HepG2 (cell line): ENCODE results near the gene MICB. TPM values are rescaled to one million over a fixed set of nuclear protein-coding genes. Genes with fewer than 3 reads are reported as not detected.

ENCODE experiments used
- BRCA1 ChIP-seq: sonication (generic); formaldehyde crosslinking; IDR thresholded peaks from 2 replicates; pipeline ENCODE4 v1.4.0; 2020; ENCODE audit warnings: missing genetic modification reagents
- DNMT3B ChIP-seq: conservative IDR thresholded peaks from 2 replicates; pipeline ENCODE4 v1.6.1; 2016; ENCODE audit warnings: missing biosample characterization, control low read depth
- FOXM1 ChIP-seq: sonication (generic); formaldehyde crosslinking; IDR thresholded peaks from 2 replicates; pipeline ENCODE4 v1.5.0; 2020; ENCODE audit warnings: missing genetic modification reagents
- KDM4B ChIP-seq: sonication (generic); formaldehyde crosslinking; IDR thresholded peaks from 2 replicates; pipeline ENCODE4 v1.4.0; 2020; ENCODE audit warnings: missing genetic modification reagents
- MED13 ChIP-seq: sonication (generic); formaldehyde crosslinking; IDR thresholded peaks from 2 replicates; pipeline ENCODE4 v1.5.0; 2020; ENCODE audit warnings: missing genetic modification reagents
- MIXL1 ChIP-seq: IDR thresholded peaks from 2 replicates; pipeline ENCODE4 v1.6.1; 2016
- MZF1 ChIP-seq: sonication (generic); formaldehyde crosslinking; IDR thresholded peaks from 2 replicates; pipeline ENCODE4 v1.8.1; 2023; ENCODE audit warnings: mild to moderate bottlenecking, missing genetic modification reagents, borderline replicate concordance
- NR3C1 ChIP-seq: sonication (generic); formaldehyde crosslinking; IDR thresholded peaks from 2 replicates; pipeline ENCODE4 v1.4.0; 2020; ENCODE audit warnings: missing genetic modification reagents
- SATB2 ChIP-seq: sonication (generic); formaldehyde crosslinking; IDR thresholded peaks from 2 replicates; pipeline ENCODE4 v1.5.0; 2020; ENCODE audit warnings: missing genetic modification reagents
- SIN3B ChIP-seq: fragments of 150-350 bp; IDR thresholded peaks from 2 replicates; pipeline ENCODE4 v1.6.1; 2014; ENCODE audit warnings: low read length
- SYNCRIP ChIP-seq: fragments of 200-400 bp; formaldehyde crosslinking; IDR thresholded peaks from 2 replicates; pipeline ENCODE4 v1.6.1; 2018; ENCODE audit warnings: mild to moderate bottlenecking, low read depth, low read length; ENCODE audit not compliant: insufficient read depth
- TBX3 ChIP-seq: fragments of 450-650 bp; IDR thresholded peaks from 2 replicates; pipeline ENCODE4 v1.6.1; 2017; ENCODE audit warnings: antibody characterized with exemption, mild to moderate bottlenecking, inconsistent platforms, borderline replicate concordance
- TOPORS ChIP-seq: sonication (generic); formaldehyde crosslinking; IDR thresholded peaks from 2 replicates; pipeline ENCODE4 v1.8.0; 2023; ENCODE audit warnings: mild to moderate bottlenecking, missing genetic modification reagents
- ZBTB7A ChIP-seq: sonication (generic); formaldehyde crosslinking; IDR thresholded peaks from 2 replicates; pipeline ENCODE4 v1.8.0; 2022; ENCODE audit warnings: mild to moderate bottlenecking, missing genetic modification reagents
- ZMYM4 ChIP-seq: sonication (generic); formaldehyde crosslinking; IDR thresholded peaks from 2 replicates; pipeline ENCODE4 v1.8.1; 2023; ENCODE audit warnings: mild to moderate bottlenecking, missing genetic modification reagents
- ZNF136 ChIP-seq: sonication (generic); formaldehyde crosslinking; IDR thresholded peaks from 2 replicates; pipeline ENCODE4 v1.8.1; 2022; ENCODE audit warnings: low read depth, mild to moderate bottlenecking, moderate library complexity, missing genetic modification reagents
- ZNF207 ChIP-seq: fragments of 450-650 bp; IDR thresholded peaks from 2 replicates; pipeline ENCODE4 v1.6.1; 2016; ENCODE audit warnings: antibody characterized with exemption, borderline replicate concordance
- ZNF292 ChIP-seq: sonication (generic); formaldehyde crosslinking; IDR thresholded peaks from 2 replicates; pipeline ENCODE4 v1.8.1; 2022; ENCODE audit warnings: mild to moderate bottlenecking, low read depth, missing genetic modification reagents, borderline replicate concordance
- ZNF337 ChIP-seq: sonication (generic); formaldehyde crosslinking; IDR thresholded peaks from 2 replicates; pipeline ENCODE4 v1.5.1; 2020; ENCODE audit warnings: missing genetic modification reagents, low read depth, mild to moderate bottlenecking, borderline replicate concordance
- ZNF430 ChIP-seq: sonication (generic); formaldehyde crosslinking; IDR thresholded peaks from 2 replicates; pipeline ENCODE4 v1.9.0; 2021; ENCODE audit warnings: mild to moderate bottlenecking, missing genetic modification reagents
- ZNF737 ChIP-seq: sonication (generic); formaldehyde crosslinking; IDR thresholded peaks from 2 replicates; pipeline ENCODE4 v1.5.0; 2020; ENCODE audit warnings: missing genetic modification reagents, mild to moderate bottlenecking, borderline replicate concordance
- polyA plus RNA-seq, 8 experiments: library from polyadenylated mRNA; depleted of rRNA in 3 of 8; stranded (reverse) in 7 of 8; unstranded in 1 of 8; fragments of >200 nt; fragmentation: Illumina TruSeq in 4 of 8; extraction: Trizol in 4 of 8; gene quantifications; 2 replicates each; pipeline versions ENCODE4 v1.2.1 to v1.2.3, GENCODE V29; 2011 to 2016; ENCODE audit warnings: low read depth in 4 of 8, missing spikeins in 1 of 8, mixed read lengths in 1 of 8; ENCODE audit not compliant: insufficient read depth in 1 of 8
- total RNA-seq, 5 experiments: library from RNA; depleted of rRNA; stranded (reverse); fragments of >200 nt; fragmentation: Illumina TruSeq; extraction: Trizol; gene quantifications; 2 replicates each; pipeline ENCODE4 v1.2.3, GENCODE V29; 2016; ENCODE audit warnings: low read depth in 1 of 5
- TF ChIP-seq, protein P1 (sequence below): IDR thresholded peaks from 2 replicates; pipeline ENCODE4 v1.6.1; 2016; ENCODE audit warnings: mild to moderate bottlenecking, missing biosample characterization, missing genetic modification reagents
- TF ChIP-seq, protein P2 (sequence below): IDR thresholded peaks from 2 replicates; pipeline ENCODE4 v1.6.1; 2016
- TF ChIP-seq, protein P3 (sequence below): sonication (generic); formaldehyde crosslinking; IDR thresholded peaks from 2 replicates; pipeline ENCODE4 v1.5.0; 2020; ENCODE audit warnings: mild to moderate bottlenecking, missing genetic modification reagents, borderline replicate concordance
- TF ChIP-seq, protein P4 (sequence below): sonication (generic); formaldehyde crosslinking; IDR thresholded peaks from 2 replicates; pipeline ENCODE4 v1.4.0; 2020; ENCODE audit warnings: mild to moderate bottlenecking, missing genetic modification reagents

MICB gene
- total and polyA plus RNA-seq, 2 of the 13 experiments (the other 11 are each of a cell fraction or from before 2014, with no cell fraction given), result 12.5 to 12.8 TPM

DNA sequence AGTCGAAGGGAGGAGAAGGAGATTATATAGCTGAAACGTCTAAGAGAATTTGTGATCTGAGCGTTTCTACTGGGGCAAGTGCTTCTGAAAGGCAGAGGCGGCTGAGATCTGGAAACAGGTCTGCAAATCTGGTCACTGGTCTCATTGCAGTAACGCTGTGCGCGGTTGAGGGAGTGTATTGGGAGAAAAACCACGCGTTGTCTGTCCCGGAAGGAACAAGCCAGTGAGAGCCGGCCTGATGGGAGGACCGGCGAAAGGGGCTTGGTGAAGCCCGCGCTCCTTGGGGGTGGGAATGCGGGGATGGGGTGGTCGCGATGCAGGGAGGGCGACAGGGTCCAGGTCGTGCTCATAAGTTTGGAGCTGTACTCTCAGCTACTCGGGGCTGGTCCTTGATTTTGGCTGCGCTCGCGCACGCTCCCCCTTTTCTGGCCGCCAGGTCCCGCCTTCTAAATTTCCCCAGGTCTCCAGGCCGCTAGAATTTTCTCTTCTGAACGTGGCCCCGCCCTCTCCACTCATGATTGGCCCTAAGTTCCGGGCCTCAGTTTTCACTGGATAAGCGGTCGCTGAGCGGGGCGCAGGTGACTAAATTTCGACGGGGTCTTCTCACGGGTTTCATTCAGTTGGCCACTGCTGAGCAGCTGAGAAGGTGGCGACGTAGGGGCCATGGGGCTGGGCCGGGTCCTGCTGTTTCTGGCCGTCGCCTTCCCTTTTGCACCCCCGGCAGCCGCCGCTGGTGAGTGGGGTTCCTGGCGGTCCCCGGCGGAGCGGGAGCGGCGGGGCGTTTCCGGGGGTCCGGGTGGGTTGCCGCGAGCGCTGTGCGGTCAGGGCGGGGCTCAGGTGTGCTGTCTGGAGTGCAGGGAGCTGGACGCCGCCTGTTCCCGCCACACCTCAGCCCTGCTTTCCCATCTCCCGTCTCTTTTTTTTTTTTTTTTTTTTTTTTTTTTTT lies at the start of gene MICB (continued):
- TF ChIP-seq ZNF207 (no peak), ZNF136 (CRISPR knock-in tag) (0 out of 2 replicates have a peak, but pooled peaks have one; percentile 15), ZMYM4 (CRISPR knock-in tag) (peak; percentile 31; the same call in 1 of the 2 replicates), ZNF737 (CRISPR knock-in tag) (no peak), SATB2 (CRISPR knock-in tag) (no peak), ZNF337 (CRISPR knock-in tag) (no peak), KDM4B (CRISPR knock-in tag) (no peak), MIXL1 (CRISPR knock-in tag) (no peak), DNMT3B (CRISPR knock-in tag) (no peak), SYNCRIP (no peak), ZNF430 (CRISPR knock-in tag) (0 out of 2 replicates have a peak, but pooled peaks have one; percentile 66), NR3C1 (CRISPR knock-in tag) (no peak), FOXM1 (no peak), MED13 (CRISPR knock-in tag) (no peak), ZNF292 (CRISPR knock-in tag) (no peak; the same call in 1 of the 2 replicates), TBX3 (no peak), TOPORS (CRISPR knock-in tag) (no peak; the same call in 1 of the 2 replicates), MZF1 (no peak), SIN3B (no peak), BRCA1 (CRISPR knock-in tag) (no peak), ZBTB7A (CRISPR knock-in tag) (0 out of 2 replicates have a peak, but pooled peaks have one; percentile 26)
- TF ChIP-seq, protein P1, sequence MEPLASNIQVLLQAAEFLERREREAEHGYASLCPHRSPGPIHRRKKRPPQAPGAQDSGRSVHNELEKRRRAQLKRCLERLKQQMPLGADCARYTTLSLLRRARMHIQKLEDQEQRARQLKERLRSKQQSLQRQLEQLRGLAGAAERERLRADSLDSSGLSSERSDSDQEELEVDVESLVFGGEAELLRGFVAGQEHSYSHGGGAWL (CRISPR knock-in tag), result 0 out of 2 replicates have a peak, but pooled peaks have one; percentile 59
- TF ChIP-seq, protein P2, sequence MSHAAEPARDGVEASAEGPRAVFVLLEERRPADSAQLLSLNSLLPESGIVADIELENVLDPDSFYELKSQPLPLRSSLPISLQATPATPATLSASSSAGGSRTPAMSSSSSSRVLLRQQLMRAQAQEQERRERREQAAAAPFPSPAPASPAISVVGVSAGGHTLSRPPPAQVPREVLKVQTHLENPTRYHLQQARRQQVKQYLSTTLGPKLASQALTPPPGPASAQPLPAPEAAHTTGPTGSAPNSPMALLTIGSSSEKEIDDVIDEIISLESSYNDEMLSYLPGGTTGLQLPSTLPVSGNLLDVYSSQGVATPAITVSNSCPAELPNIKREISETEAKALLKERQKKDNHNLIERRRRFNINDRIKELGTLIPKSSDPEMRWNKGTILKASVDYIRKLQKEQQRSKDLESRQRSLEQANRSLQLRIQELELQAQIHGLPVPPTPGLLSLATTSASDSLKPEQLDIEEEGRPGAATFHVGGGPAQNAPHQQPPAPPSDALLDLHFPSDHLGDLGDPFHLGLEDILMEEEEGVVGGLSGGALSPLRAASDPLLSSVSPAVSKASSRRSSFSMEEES (CRISPR knock-in tag), result peak; percentile 29; the same call in 1 of the 2 replicates
- TF ChIP-seq, protein P3, sequence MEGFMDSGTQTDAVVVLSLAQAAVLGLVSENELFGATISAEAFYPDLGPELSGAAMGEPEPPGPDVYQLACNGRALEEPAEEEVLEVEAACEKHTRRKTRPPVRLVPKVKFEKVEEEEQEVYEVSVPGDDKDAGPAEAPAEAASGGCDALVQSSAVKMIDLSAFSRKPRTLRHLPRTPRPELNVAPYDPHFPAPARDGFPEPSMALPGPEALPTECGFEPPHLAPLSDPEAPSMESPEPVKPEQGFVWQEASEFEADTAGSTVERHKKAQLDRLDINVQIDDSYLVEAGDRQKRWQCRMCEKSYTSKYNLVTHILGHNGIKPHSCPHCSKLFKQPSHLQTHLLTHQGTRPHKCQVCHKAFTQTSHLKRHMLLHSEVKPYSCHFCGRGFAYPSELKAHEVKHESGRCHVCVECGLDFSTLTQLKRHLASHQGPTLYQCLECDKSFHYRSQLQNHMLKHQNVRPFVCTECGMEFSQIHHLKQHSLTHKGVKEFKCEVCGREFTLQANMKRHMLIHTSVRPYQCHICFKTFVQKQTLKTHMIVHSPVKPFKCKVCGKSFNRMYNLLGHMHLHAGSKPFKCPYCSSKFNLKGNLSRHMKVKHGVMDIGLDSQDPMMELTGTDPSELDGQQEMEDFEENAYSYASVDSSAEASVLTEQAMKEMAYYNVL (CRISPR knock-in tag), result peak; percentile 52; the same call in 1 of the 2 replicates
- TF ChIP-seq, protein P4, sequence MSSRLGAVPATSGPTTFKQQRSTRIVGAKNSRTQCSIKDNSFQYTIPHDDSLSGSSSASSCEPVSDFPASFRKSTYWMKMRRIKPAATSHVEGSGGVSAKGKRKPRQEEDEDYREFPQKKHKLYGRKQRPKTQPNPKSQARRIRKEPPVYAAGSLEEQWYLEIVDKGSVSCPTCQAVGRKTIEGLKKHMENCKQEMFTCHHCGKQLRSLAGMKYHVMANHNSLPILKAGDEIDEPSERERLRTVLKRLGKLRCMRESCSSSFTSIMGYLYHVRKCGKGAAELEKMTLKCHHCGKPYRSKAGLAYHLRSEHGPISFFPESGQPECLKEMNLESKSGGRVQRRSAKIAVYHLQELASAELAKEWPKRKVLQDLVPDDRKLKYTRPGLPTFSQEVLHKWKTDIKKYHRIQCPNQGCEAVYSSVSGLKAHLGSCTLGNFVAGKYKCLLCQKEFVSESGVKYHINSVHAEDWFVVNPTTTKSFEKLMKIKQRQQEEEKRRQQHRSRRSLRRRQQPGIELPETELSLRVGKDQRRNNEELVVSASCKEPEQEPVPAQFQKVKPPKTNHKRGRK, result no peak
